ENCODE measurements around the gene AGAP5.
"Not testable (repeated sequence)": the region's sequence is repeated elsewhere in the genome, so short reads cannot be mapped to it uniquely, and the experiment has no call there.

AGAP5 gene

DNA sequence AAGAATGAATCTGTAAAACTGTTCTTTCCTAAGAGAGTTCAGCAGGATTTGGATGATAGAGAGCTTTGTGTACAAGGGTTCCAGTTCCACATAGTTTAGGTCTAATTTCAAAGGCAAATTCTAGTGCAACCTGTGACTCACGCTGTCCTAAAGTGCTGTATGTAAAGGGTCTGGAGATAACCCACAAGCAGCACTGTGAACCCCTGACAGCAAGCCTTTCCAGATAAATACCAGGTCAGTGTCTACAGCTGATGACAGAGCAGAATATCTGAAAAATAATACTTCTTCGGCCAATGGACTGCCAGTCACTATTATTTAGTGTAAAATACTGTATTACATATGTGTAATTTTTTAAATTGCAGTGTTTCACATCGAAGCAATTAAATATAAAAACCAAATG, 16.0 kb upstream of the AGAP5 start:
- peak; percentile 76 for DNase-seq

DNA sequence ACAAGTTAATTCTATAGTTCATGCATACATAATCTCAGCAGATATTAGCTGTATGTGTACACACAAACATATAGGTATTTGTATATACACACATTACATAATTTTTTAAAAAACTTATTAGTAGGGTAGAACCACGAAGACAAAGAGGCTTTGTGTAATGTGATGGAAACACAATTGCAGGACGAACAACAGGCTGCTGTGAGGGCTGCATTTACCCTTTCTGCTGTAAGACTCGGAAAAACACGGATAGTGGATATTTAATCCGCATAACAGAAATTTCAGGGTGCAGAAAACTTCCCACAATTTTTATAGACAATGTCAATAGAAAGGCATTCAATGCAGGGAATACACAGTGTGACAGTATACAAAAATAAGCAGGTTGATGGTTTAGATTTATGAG, 13.8 kb upstream of the AGAP5 start:
- not testable (repeated sequence) for DNase-seq

DNA sequence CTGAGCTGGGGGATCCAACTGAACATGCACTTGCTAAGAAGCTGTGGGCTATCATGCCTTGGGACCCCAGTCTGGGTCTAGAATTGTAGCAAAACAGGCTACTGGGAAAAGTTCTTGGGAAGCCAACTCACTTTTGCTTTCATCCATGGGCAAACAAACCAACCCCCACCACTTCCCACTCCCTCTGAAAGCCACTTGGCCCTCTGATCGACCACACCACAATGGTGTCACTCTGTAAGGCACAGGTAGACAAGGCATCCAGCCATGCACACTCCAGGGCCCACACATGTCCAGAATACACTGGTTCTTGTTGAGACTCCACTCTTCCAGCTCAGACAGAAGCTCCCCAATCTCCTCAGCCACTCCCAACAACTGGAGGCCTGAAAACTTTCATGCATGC, 10.2 kb upstream of the AGAP5 start:
- not testable (repeated sequence) for DNase-seq

GRCh38 chr10:73707628-73708027, 9.7 kb upstream of the AGAP5 start:
- not testable (repeated sequence) for DNase-seq

- DNase-seq = not testable (repeated sequence)
These were observed 8.6 kb upstream of the AGAP5 start for GRCh38 chr10:73706488-73706887.

DNA sequence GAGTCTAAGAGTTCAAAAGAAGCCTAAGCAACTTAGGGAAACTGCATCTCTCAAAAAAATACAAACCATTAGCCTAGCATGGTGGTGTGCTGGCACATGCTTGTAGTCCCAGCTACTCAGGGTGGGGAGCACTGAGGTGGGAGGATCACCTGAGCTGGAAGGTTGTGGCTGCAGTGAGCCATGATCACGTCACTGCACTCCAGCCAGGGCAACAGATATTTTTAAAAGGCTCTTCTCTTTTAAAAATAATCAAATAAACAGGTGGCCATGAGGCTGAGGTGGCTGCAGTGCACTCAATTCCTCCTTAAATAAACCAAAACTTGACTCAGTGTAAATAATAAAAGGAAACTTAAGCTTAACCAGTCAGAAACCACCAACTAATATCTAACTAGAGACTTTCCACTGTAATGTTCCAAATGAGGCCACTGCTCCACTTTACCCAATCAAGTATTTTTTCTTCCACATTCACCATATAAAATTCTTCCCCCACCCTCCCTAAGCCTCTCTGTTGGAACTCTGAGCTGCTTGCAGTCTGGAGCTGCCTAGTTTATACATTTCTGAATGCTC, 7.7 kb upstream of the AGAP5 start:
- not testable (repeated sequence) for DNase-seq

GRCh38 chr10:73703924-73704323, 6.0 kb upstream of the AGAP5 start:
- not testable (repeated sequence) for DNase-seq

- DNase-seq = not testable (repeated sequence)
These were observed 910 bp upstream of the AGAP5 start for GRCh38 chr10:73698819-73699218.

GRCh38 chr10:73695302-73695701, 2.6 kb downstream of the AGAP5 start:
- DNase-seq = not testable (repeated sequence)

GRCh38 chr10:73690755-73691154, 7.2 kb downstream of the AGAP5 start:
- DNase-seq = not testable (repeated sequence)

DNA sequence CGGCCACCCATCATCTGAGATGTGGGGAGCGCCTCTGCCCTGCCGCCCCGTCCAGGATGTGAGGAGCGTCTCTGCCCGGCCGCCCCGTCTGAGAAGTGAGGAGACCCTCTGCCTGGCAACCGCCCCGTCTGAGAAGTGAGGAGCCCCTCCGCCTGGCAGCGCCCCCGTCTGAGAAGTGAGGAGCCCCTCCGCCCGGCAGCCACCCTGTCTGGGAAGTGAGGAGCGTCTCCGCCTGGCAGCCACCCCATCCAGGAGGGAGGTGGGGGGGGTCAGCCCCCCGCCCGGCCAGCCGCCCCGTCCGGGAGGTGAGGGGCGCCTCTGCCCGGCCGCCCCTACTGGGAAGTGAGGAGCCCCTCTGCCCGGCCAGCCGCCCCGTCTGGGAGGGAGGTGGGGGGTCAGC, 8.3 kb downstream of the AGAP5 start:
- DNase-seq = not testable (repeated sequence)

GRCh38 chr10:73687641-73688040, 10.3 kb downstream of the AGAP5 start:
- DNase-seq = not testable (repeated sequence)

DNA sequence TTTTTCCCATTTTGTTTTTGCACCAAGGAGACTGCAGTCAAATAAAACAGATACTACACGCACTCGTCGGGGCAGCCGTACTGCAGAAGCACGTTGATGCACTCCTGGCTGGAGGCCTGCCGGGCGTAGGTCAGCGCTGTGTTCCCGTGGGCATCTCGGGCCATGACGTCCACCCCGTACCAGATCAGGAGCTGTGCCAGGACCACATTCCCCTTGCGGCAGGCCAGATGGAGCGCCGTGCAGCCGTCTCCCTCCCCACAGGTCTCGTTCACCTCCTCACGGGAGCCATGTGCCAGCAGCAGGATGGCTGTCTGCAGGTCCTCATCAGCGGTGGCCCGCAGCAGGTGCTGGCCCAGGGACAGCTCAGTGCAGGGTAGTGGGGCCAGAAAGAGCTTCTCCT, 23.4 kb downstream of the AGAP5 start:
- not testable (repeated sequence) for DNase-seq

DNA sequence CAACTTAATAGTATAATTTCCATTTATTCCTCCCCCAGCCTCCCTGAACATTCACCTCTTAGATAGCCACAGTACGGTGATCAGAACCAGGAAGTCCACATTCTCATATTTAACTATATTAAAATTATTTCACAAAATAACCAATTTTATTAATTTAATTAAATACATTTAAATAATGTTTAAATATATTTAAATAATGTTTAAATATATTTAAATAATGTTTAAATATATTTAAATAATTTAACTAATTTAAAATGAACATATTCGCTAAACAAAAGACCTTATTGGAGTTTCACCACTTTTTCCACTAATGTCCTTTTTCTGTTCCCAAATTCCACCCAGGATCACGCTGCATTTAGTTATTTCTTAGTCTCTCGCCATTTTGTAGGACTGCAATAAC, 29.5 kb downstream of the AGAP5 start:
- not testable (repeated sequence) for DNase-seq

DNA sequence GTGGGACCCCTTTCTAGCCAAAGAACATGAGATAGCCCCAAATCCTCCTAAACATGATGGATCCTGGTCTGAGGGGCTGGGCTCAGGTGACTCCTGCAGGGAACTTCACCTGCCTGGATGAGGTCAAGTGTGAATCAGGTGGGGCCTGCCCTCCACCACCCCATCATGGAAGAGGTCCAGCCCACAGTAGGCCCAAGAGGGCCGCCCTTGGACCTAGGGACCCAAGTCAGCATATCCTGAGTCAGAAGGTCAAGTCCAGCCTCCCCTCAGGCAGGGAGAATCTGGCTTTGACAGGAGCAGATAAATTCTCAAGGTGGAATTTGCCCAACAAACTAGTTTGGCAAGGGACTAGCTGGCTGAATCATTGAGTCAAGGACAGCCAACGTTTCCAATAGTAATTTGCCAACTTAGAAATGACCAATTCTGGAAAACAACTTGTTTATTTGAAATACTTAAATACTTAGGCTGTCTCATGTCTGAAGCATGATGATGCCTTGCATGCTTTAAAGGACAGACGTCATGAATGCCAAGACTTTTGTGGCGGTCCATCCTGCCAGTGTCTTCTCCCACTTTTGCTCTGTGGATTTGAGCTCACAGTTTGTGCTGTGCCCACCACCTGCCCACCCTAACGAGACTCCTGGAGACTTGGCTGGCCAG, 31.6 kb downstream of the AGAP5 start:
- not testable (repeated sequence) for DNase-seq

- DNase-seq = peak; percentile 22
These were observed 32.3 kb downstream of the AGAP5 start for GRCh38 chr10:73665581-73665980.

GRCh38 chr10:73664156-73665040, 33.5 kb downstream of the AGAP5 start:
- DNase-seq = peak; percentile 41

GRCh38 chr10:73663621-73664020, 34.3 kb downstream of the AGAP5 start:
- DNase-seq = peak; percentile 41

DNA sequence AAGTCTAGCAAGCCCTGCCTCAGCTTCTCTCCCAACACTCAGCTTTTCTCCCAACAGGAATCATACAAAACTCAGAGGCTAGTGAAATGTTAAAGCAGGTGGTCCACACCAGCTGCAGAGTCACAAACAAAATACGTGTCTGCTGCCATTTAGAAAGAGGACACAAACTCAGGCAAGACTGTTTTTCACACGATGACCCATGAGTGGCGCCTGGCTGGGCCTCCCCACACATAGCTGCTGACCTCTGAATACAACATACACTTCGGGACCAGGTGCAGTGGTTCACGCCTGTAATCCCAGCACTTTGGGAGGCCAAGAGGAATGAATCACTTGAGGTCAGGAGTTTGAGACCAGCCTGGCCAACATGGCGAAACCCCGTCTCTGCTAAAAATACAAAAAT, 35.2 kb downstream of the AGAP5 start:
- DNase-seq = peak; percentile 15

DNA sequence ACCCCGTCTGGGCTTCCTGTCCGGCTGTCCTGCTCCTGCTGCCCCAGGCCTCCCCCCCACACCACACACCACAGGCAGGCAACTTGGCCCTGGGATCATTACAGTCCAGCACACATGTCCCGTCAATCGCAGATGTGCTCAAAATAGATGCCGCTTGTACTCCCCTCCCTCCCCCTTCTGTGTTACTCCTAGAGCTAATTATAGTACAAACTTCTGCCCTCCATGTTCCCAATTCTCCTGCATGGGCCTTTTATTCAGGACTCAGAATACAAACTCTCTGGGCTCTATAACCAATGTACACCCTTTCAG, 42.0 kb downstream of the AGAP5 start, which contains the start of gene SYNPO2L:
Gene SYNPO2L, minus strand, starts transcription at position 40 of the 309 bp plus-strand sequence. CDS start 107 bp downstream, outside the sequence.
- no peak for DNase-seq

GRCh38 chr10:73655257-73655989, 42.5 kb downstream of the AGAP5 start:
- DNase-seq = no peak

DNA sequence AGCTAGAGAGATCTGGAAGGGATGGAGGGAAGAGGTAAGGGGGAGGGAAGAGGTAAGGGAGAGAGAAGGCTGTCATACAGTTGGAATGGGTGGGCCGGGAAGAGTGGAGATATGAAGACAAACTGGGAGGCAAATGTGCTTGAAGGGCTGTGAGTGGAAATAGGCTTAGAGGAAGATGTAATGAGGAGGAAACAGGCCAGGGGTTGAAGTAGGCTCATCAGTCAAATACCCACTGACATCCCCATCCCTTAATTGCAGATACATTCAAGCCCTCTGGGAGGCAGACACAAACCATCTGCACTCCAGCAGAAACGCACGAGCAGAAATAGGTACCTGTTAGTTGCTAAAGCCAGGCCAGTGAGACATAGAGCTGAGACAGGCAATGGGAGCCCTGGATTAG, 44.2 kb downstream of the AGAP5 start:
- DNase-seq = no peak

DNA sequence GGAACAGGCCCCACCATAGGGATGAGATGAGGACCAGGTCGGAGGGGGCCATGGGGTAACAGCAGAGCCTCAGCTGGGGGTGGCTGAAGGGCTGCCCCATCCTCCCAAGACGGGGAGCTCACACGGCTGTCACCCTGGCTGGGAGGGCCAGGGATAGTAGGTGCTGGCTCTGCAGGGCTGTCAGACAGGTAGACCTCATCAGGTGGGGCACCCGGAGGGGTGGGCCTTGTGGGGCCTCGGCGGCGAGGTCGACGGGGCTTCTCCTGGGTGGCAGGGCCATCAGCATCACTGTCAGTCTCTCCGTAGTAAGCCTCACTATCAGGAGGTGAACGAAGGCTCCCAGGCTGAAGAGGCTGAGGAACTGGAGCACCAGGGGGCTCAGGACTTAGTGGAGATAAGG, 44.7 kb downstream of the AGAP5 start:
- no peak for DNase-seq

Data from islet precursor cell (in vitro differentiated cells).